Suppressor macrophage (primary cell): ENCODE data around the gene TPSD1.
"Not testable (repeated sequence)": the region's sequence is repeated elsewhere in the genome, so short reads cannot be mapped to it uniquely, and the experiment has no call there.

Experiments used
- DNase-seq, 4 experiments: peaks; one replicate each; pipeline ENCODE4 v3.0.0-alpha.2; 2020 to 2022

Gene TPSD1

GRCh38 chr16:1263591-1264344 lies 7.9 kb downstream of the TPSD1 start:
- no peak for DNase-seq

- DNase-seq = no peak
Observed at GRCh38 chr16:1264345-1265089, 8.6 kb downstream of the TPSD1 start.

DNA sequence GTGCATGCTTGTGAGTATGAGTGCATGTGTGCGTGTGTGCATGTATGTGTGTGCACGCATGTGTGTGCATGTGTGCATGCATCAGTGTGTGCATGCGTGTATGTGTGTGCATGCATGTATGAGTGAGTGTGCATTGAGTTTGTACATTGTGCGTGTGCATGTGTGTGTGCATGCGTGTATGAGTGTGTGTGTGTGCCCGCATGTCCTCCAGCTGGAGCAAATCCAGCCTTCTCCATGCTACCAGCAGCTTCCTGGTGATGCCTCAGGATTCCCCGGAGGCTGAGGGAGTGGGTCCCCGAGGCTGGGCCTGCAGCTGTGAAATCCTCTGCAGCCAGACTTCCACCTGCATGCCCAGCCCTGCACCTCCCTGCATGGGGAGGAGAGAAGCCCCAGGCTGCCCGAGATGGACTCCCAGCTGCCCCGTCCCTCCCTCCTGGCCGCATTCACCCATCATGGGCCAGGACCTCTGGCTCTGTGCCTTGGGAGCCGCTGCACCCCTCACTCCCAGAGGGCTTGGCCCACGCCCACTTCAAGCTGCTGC lies 9.3 kb downstream of the TPSD1 start:
- no peak for DNase-seq

DNA sequence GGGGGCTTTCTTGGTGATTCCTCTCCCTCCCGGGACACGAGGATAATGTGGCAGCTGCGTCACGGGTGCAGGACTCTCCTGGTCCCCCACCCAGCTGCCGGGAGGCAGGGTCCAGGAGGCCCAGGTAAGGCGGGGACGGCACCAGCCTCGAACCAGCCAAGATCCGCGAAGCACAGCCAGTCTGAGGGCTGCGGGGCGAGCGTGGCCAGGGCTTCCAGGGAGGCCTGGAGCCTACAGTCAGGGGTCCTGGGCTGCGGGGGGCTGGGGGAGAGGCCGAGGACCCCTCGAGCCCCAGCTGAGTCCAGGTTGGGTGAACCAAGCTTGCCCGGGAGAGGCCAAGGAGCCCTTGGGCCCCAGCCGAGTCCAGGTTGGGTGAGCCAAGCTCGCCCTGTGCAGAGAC lies 10.0 kb downstream of the TPSD1 start:
- no peak for DNase-seq

DNA sequence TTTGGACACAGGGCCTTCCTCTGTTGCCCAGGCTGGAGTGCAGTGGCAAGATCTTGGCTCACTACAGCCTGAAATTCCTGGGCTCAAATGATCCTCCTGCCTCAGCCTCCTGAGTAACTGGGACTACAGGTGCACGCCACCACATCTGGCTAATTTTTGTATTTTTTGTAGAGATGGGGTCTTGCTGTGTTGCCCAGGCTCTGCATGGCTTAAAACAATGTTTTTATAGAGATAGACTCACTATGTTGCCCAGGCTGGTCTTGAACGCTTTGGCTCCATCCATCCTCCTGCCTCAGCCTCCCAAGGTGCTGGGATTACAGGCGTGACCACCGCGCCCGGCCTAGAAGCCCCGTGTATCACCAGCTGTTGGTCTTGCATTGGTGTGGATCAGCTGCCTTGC lies 13.5 kb downstream of the TPSD1 start:
- DNase-seq = not testable (repeated sequence)

- no peak for DNase-seq
Observed at GRCh38 chr16:1271380-1271723, 15.5 kb downstream of the TPSD1 start.

DNA sequence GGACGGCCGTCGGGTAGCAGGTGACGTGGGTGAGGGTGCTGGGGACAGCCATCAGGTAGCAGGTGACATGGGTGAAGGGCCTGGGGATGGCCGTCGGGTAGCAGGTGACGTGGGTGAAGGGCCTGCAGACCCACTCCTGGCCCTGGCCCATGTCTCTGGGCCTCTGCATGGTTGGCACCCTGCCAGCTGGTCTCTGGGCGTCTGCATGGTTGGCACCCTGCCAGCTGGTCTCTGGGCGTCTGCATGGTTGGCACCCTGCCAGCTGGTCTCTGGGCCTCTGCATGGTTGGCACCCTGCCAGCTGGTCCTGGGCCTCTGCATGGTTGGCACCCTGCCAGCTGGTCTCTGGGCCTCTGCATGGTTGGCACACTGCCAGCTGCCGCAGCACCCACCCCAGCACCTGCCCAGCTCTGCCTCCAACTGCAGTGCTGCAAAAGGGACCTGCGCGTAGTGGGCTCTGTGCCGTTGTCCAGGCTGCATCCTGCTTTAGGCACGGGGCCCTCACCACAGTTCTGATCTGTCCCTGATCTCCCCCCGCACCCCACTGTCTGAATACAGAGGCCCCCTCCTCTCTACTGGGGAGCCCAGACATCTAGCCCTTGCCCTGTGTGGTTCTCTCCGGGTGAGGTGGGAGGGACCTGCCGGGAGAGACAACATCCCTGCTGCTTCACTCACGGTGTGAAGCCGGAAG lies 16.0 kb downstream of the TPSD1 start:
- DNase-seq = not testable (repeated sequence)

DNA sequence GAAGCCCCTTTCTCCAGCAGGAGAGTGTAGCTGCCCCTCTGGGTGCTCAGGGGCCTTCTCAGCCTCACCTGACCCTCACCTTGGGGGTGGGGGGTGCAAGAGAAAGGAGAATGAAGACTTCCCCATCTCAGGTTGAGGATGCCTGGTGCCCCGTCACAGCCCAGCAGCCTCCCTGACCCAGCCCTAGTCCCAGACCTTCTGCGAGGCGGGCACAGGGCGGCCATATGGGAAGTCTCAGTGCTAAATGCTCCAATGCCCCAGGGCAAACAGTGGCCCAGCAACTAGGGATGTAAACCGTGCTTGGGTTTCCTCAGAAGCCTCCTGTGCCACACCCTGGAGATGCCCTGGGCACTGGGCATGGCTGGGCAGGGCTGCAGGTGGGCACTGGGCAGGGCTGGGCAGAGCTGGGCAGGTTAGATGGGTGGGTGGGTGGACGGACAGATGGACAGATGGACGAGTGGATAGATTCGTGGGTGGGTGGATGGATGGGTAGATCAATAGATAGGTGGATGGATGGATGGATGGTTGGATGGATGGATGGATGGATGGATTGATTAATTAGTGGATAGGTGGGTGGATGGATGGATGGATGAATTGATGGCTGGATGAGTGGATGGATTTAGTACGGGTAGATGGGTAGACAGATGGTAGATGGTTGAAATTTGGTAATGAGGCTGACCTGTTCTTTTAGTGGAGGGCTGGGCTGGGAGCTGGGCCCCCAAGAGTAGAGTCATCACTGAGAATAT lies 16.8 kb downstream of the TPSD1 start:
- no peak for DNase-seq

GRCh38 chr16:1273816-1274215 lies 17.9 kb downstream of the TPSD1 start:
- no peak for DNase-seq

DNA sequence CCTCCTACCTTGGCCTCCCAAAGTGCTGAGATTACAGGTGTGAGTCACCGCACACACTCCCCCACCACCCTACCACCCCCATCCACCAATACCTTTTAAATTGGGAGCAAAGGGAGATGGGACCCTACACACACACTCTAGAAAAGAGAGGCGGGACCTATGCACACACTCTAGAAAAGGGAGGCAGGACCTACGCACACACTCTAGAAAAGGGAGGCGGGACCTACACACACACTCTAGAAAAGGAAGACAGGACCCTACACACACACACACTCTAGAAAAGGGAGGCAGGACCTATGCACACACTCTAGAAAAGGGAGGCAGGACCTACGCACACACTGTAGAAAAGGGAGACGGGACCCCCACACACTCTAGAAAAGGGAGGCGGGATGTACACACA lies 18.9 kb downstream of the TPSD1 start:
- no peak for DNase-seq

DNA sequence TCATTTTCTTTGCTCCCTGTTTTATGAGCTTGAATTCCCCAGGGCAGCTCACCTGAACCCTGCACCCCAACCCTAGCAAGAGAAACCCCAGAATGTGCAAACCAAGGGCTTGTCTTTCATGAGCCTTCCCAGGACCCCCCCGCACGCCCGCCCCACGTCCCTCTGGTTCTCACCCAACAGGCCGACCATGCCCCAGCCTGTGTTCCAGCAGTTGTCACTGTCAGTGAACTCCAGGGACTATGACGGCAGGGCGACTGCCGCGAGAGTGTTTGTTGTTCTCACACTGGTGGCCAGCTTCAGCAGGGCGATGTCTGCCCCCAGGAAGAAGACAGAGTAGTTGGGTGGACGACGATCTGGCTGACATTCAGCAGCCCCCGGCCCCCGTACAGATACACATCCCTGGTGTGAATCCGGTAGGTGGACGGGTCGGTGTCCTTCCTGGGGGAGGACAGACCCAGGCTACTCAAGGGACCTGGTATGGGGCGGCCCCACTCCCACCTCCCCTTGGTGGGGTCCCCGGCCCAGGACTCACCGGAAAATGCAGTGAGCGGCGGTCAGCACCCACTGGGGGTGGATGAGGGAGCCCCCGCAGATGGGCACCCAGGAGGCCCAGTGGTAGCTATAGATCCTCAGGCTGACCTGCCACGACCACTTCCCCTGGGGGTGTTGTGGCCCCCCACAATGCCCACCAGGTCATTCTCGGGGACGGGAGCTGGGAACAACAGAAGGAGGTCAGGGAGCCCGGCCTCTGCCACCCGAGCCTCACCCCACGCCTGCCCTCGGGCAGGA lies 20.1 kb downstream of the TPSD1 start:
- no peak for DNase-seq

DNA sequence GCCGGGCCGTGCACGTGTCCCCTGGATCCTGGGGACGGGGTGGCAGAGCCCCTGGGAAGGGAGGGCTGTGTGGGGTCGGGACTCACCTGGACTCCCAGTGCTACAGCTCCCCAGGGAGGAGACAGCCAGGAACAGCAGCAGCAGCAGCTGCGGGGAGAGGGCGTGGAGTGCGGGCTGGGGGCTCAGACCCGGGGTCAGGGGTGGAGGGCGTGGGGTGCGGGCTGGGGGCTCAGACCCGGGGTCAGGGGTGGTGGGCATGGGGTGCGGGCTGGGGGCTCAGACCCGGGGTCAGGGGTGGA lies 20.7 kb downstream of the TPSD1 start:
- no peak for DNase-seq

DNA sequence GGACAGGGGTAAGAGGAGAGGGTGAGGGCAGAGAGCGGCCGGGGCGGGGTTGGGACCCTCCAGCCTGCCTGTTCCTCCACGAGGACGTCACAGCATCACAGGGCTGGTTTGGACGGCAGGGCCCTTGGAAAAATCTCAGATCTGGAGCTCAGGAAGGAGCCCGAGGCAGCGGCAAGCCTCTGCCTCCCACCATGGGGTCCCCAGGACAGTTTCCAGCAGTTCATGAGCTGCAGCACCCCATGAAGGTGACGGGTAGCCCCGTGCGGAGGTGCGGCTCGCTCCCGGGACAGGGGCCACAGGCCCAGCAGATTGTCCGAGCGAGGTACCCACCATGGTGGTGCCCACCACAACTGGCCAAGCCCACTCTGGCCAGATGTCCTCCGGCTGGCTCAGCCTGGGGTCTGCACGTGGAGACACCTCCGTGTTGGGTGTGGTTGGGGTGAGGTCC lies 21.3 kb downstream of the TPSD1 start:
- no peak for DNase-seq

- DNase-seq = no peak
Observed at GRCh38 chr16:1277617-1278282, 21.9 kb downstream of the TPSD1 start.

GRCh38 chr16:1278477-1278876 lies 22.6 kb downstream of the TPSD1 start:
- no peak for DNase-seq

DNA sequence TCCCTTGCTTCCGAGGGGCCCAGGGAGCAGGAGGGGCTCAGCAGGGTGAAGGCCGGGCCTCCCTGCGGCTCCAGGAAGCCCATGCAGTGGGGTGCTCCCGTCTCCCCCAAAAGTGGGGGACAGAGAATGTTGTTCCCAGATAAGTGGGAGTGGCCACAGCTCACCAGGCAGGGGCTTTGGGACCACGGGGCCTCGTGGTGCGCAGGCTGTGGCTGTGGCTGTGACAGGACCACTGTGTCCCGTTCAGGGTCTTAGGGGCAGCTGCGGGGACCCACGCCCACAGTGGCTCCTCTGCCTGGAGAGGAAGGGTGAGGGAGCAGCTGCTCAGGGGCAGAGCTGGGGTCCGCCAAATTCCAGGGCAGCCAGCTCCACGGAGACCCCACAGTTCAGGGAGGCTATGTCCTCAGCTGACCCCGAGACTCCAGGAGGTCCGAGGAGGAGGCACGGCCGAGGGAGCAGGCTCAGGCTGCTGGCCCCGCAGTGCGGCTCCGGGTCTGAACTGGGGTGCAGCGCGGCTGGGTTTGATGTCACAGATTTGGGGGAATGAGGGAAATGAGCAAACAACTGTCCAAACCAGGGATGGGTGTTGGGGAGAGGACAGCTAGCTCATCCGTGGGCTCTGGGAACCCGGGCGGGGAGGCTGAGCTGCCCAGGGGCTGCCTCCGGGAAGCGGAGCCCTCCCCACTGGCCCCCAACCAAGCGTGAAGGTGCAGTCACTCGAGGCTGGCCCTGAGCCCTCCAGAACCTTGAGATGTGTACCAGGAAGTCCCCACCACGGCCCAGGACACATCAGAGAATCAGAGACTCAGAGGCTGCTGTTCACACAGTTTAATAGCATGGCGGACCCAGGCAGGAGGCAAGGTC lies 23.4 kb downstream of the TPSD1 start:
- no peak for DNase-seq

- no peak for DNase-seq
Observed at GRCh38 chr16:1279945-1280589, 24.2 kb downstream of the TPSD1 start.

GRCh38 chr16:1280783-1281182 lies 24.9 kb downstream of the TPSD1 start:
- DNase-seq = no peak

DNA sequence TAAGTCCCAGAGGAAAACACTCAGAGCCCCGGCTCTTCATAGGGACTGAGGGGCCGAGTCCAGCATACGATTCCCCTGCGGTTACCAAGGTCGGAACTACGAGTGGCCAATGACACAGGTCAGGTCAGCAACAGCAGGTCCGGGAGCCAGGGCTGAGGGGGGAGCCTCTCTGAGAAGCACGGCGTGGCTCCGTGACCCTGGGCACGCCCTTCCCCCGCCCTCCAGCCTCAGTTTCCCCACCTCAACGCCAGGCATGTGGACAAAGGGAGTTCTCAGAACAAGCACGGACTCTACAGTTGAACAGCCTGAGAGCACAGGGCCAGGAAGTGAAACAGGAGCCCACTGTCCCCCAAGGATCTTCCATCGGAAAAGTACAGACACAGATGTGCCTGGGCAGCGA lies 25.6 kb downstream of the TPSD1 start:
- DNase-seq = no peak
